SK-N-SH (cell line): ENCODE results near the gene SMARCA2. TPM values are rescaled to one million over a fixed set of nuclear protein-coding genes. Genes with fewer than 3 reads are reported as not detected.

Source experiments
- CTCF ChIA-PET: fragments of 300-600, 350-600 bp; formaldehyde crosslinking; extraction: SDS; loops from one replicate; lab custom pipeline; 2021; lab: Yijun Ruan, JAX
- POLR2A ChIA-PET: fragments of 350-600 bp; sonication (Branson Sonifier 250); formaldehyde crosslinking; extraction: SDS; loops from one replicate; lab custom pipeline; 2020; ENCODE audit warnings: antibody characterized with exemption, inconsistent platforms; lab: Yijun Ruan, JAX
- DNase-seq: peaks from one replicate; pipeline ENCODE4 v3.0.0; 2012
- H2AFZ ChIP-seq: fragments of 200-600 bp; sonication (generic); 2 replicates; pipeline ENCODE4 v1.8.1; 2016; ENCODE audit warnings: antibody characterized with exemption, mild to moderate bottlenecking, low read depth
- H3F3A ChIP-seq: fragments of 200-600 bp; sonication (generic); replicated peaks from 2 replicates; pipeline ENCODE3; 2016; ENCODE audit warnings: antibody characterized with exemption, mild to moderate bottlenecking; ENCODE audit not compliant: insufficient read depth
- H3K27ac ChIP-seq, 2 experiments: fragments of 200-500 bp in 1 of 2; fragments of 200-600 bp in 1 of 2; sonication (Bioruptor generic) in 1 of 2; sonication (generic), shearing (Covaris generic) in 1 of 2; 2 replicates each; pipeline versions ENCODE4 v1.5.1 to v1.6.1; 2014 to 2016; ENCODE audit warnings: low read depth in 2 of 2, inconsistent platforms in 1 of 2, low read length in 1 of 2, mild to moderate bottlenecking in 1 of 2, mixed read lengths in 1 of 2
- H3K27me3 ChIP-seq: fragments of 200-600 bp; sonication (generic), shearing (Covaris generic); 2 replicates; pipeline ENCODE4 v1.6.1; 2016; ENCODE audit warnings: mixed run types; ENCODE audit not compliant: insufficient read depth
- H3K36me3 ChIP-seq, 2 experiments: fragments of 200-500 bp in 1 of 2; fragments of 200-600 bp in 1 of 2; sonication (Bioruptor generic) in 1 of 2; sonication (generic) in 1 of 2; replicated peaks in 1 of 2; 2 replicates each; pipeline versions ENCODE3 to v1.5.1; 2014 to 2016; ENCODE audit warnings: low read length in 1 of 2, mild to moderate bottlenecking in 1 of 2; ENCODE audit not compliant: insufficient read depth in 2 of 2, control insufficient read depth in 1 of 2
- H3K4me1 ChIP-seq, 2 experiments: fragments of 200-500 bp in 1 of 2; fragments of 200-600 bp in 1 of 2; sonication (Bioruptor generic) in 1 of 2; sonication (generic), shearing (Covaris generic) in 1 of 2; 2 replicates each; pipeline versions ENCODE4 v1.5.1 to v1.6.1; 2014 to 2016; ENCODE audit warnings: low read depth in 1 of 2, low read length in 1 of 2, mixed run types in 1 of 2; ENCODE audit not compliant: insufficient read depth in 2 of 2, control insufficient read depth in 1 of 2
- H3K4me2 ChIP-seq: fragments of 200-600 bp; sonication (generic), shearing (Covaris generic); 2 replicates; pipeline ENCODE4 v1.6.1; 2017; ENCODE audit warnings: mixed run types
- H3K4me3 ChIP-seq, 2 experiments: fragments of 200-500 bp in 1 of 2; fragments of 200-600 bp in 1 of 2; sonication (Bioruptor generic) in 1 of 2; sonication (generic), shearing (Covaris generic) in 1 of 2; 2 replicates each; pipeline versions ENCODE4 v1.5.1 to v1.8.1; 2014 to 2016; ENCODE audit warnings: low read depth in 2 of 2, inconsistent platforms in 1 of 2, low read length in 1 of 2, mild to moderate bottlenecking in 1 of 2, mixed read lengths in 1 of 2, moderate library complexity in 1 of 2
- H3K79me2 ChIP-seq: fragments of 200-600 bp; sonication (generic); 2 replicates; pipeline ENCODE4 v1.8.1; 2017; ENCODE audit warnings: mild to moderate bottlenecking; ENCODE audit not compliant: insufficient read depth
- H3K9ac ChIP-seq: fragments of 200-600 bp; sonication (generic); 2 replicates; pipeline ENCODE4 v1.6.1; 2017; ENCODE audit warnings: mixed run types
- H3K9me2 ChIP-seq: fragments of 200-600 bp; sonication (generic); 2 replicates; pipeline ENCODE4 v1.6.1; 2017; ENCODE audit warnings: mixed run types
- H3K9me3 ChIP-seq: fragments of 200-600 bp; sonication (generic); 2 replicates; pipeline ENCODE4 v1.6.1; 2017; ENCODE audit warnings: mixed run types, mild to moderate bottlenecking, moderate library complexity
- H4K20me1 ChIP-seq: fragments of 200-600 bp; sonication (generic); 2 replicates; pipeline ENCODE4 v1.6.1; 2017; ENCODE audit warnings: mild to moderate bottlenecking, mixed run types; ENCODE audit not compliant: insufficient read depth
- FOXM1 ChIP-seq: IDR thresholded peaks from 2 replicates; pipeline ENCODE4 v1.4.0; 2012; ENCODE audit warnings: low read depth, mild to moderate bottlenecking
- MXI1 ChIP-seq: IDR thresholded peaks from 2 replicates; pipeline ENCODE4 v1.6.1; 2012; ENCODE audit warnings: mild to moderate bottlenecking, low read depth, low read length, improper control_type of control experiment
- NFIC ChIP-seq: IDR thresholded peaks from 2 replicates; pipeline ENCODE4 v1.4.0; 2012; ENCODE audit warnings: borderline replicate concordance
- POLR2AphosphoS5 ChIP-seq: IDR thresholded peaks from 2 replicates; pipeline ENCODE4 v1.6.1; 2012; ENCODE audit warnings: low read depth, low read length
- SIN3A ChIP-seq: IDR thresholded peaks from 2 replicates; pipeline ENCODE4 v1.6.1; 2012; ENCODE audit warnings: low read depth, mild to moderate bottlenecking, low read length, moderate library complexity, borderline replicate concordance
- TAF1 ChIP-seq: IDR thresholded peaks from 2 replicates; pipeline ENCODE4 v1.6.1; 2012; ENCODE audit warnings: low read depth, mild to moderate bottlenecking, low read length, moderate library complexity, borderline replicate concordance
- TEAD4 ChIP-seq: IDR thresholded peaks from 2 replicates; pipeline ENCODE4 v1.4.0; 2012; ENCODE audit warnings: mild to moderate bottlenecking, borderline replicate concordance; ENCODE audit not compliant: insufficient read depth
- WGBS: methylation state at CpG from one replicate; pipeline ENCODE4 v1.1.6; 2017; ENCODE audit warnings: low lambda C conversion rate; 5-methylcytosine and 5-hydroxymethylcytosine counted together
- polyA plus RNA-seq, 3 experiments: library from polyadenylated mRNA; depleted of rRNA; stranded (reverse); fragments of >200 nt; gene quantifications; 2 replicates each; pipeline ENCODE4 v1.2.3, GENCODE V29; 2012
- TF ChIP-seq, protein P1 (sequence below): fragments of 150-350 bp; IDR thresholded peaks from 2 replicates; pipeline ENCODE4 v1.6.1; 2016; ENCODE audit warnings: mild to moderate bottlenecking, low read depth, low read length
- TF ChIP-seq, protein P2 (sequence below): IDR thresholded peaks from 2 replicates; pipeline ENCODE4 v1.4.0; 2012; ENCODE audit warnings: low read depth
- TF ChIP-seq, protein P3 (sequence below): fragments of 200-600 bp; sonication (generic); IDR thresholded peaks from 2 replicates; pipeline ENCODE4 v1.6.1; 2017; ENCODE audit warnings: antibody characterized with exemption, mild to moderate bottlenecking, moderate library complexity

The SMARCA2 gene
- polyA plus RNA-seq, 1 of the 3 experiments (the other 2 are of a cell fraction), result 17.4 TPM

DNA sequence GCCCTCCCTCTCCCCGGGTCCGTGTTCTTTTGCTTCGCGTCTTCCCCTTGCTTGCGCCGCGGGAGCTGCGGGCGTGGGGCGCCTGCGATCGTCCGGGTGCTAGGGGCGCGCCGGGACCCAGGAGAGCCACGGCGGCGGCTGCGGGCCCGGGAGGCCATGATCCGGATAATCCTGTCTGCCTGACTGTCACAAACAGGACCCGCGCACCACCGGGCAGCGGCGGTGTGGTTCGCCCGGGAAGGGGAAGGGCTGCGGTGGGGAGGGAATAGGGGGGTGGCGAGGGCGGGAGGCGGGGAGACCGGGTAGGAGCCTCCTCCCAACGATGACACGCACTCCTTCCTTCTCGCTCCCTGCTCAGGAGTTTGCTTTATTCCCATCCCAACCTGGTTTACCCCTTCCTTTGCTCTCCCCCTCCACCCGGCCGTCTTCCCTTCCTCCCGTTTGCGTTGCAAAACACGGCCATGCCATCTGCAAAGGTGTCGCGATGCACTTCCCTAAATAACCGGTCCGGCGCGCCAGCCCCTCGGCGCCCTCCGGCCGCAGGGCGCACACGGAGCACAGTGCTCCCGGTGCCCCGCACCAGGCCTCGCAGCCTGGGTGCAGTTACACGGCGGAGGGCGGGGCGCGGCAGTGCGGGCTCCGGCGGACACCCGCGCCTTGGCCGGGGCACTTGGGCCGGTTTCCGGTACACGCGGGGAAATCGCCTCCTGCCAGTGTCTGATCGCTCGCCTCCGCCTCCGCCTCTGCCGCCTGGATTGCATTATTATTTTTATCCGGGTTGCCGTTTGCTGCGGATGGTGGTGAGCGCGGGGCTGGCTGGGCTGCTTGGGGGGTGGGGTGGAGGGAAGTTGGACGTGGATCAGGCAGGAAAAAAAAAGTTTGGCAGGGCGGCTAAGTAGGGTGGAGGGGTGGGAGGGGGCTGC, 1.5 kb downstream of the SMARCA2 start:
- Histone ChIP-seq H4K20me1 (peaks cover 3% of the 10 kb centered on the region; the same call in 1 of the 2 replicates), H3K4me2 (peak overlapping the region; percentile 93), H3K4me3 (peak overlapping the region; percentile 90 to 97), H3K27me3 (no peaks in the 10 kb centered on the region; the same call in 1 of the 2 replicates), H3K9me3 (no peaks in the 10 kb centered on the region), H3K27ac (peak overlapping the region; percentile 76 to 78), H3K79me2 (peaks cover 38% of the 10 kb centered on the region), H3K4me1 (peaks cover 5 to 9% of the 10 kb centered on the region in 2 experiments; a peak in 3 of 4 replicates), H3K36me3 (no peaks in the 10 kb centered on the region), H3K9me2 (no peaks in the 10 kb centered on the region), H3F3A (peaks cover 14% of the 10 kb centered on the region), H3K9ac (peak overlapping the region; percentile 59), H2AFZ (peak overlapping the region; percentile 99)
- ChIA-PET POLR2A (no interaction called here), CTCF (interaction anchor here (1.1 to 1.2 kb wide), 2 partner anchors 17 to 82 kb away, joined by 3 read pairs; no protein-coding TSS in a partner anchor)
- under 1% methylated on average over 41 of the region's 85 CpGs for WGBS
- peak; percentile 85 for DNase-seq
- TF ChIP-seq TAF1, result 0 out of 2 replicates have a peak, but pooled peaks have one; percentile 18
- TF ChIP-seq, protein P1, sequence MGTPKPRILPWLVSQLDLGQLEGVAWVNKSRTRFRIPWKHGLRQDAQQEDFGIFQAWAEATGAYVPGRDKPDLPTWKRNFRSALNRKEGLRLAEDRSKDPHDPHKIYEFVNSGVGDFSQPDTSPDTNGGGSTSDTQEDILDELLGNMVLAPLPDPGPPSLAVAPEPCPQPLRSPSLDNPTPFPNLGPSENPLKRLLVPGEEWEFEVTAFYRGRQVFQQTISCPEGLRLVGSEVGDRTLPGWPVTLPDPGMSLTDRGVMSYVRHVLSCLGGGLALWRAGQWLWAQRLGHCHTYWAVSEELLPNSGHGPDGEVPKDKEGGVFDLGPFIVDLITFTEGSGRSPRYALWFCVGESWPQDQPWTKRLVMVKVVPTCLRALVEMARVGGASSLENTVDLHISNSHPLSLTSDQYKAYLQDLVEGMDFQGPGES, result no peak
- TF ChIP-seq, protein P2, sequence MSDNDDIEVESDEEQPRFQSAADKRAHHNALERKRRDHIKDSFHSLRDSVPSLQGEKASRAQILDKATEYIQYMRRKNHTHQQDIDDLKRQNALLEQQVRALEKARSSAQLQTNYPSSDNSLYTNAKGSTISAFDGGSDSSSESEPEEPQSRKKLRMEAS, result 0 out of 2 replicates have a peak, but pooled peaks have one; percentile 22
- peak; percentile 41; the same call in 1 of the 2 replicates for TF ChIP-seq MXI1
- peak; percentile 28; the same call in 1 of the 2 replicates for TF ChIP-seq POLR2AphosphoS5
- TF ChIP-seq TEAD4, result no peak
- TF ChIP-seq, protein P3, sequence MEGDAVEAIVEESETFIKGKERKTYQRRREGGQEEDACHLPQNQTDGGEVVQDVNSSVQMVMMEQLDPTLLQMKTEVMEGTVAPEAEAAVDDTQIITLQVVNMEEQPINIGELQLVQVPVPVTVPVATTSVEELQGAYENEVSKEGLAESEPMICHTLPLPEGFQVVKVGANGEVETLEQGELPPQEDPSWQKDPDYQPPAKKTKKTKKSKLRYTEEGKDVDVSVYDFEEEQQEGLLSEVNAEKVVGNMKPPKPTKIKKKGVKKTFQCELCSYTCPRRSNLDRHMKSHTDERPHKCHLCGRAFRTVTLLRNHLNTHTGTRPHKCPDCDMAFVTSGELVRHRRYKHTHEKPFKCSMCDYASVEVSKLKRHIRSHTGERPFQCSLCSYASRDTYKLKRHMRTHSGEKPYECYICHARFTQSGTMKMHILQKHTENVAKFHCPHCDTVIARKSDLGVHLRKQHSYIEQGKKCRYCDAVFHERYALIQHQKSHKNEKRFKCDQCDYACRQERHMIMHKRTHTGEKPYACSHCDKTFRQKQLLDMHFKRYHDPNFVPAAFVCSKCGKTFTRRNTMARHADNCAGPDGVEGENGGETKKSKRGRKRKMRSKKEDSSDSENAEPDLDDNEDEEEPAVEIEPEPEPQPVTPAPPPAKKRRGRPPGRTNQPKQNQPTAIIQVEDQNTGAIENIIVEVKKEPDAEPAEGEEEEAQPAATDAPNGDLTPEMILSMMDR, result no peak
- TF ChIP-seq FOXM1, result no peak
- TF ChIP-seq NFIC, result 0 out of 2 replicates have a peak, but pooled peaks have one; percentile 3
- TF ChIP-seq SIN3A, result 0 out of 2 replicates have a peak, but pooled peaks have one; percentile 54
